NCI-H2196 (cell line): ENCODE measurements around the gene MPP4.

ENCODE experiments used
- DNase-seq: peaks from one replicate; lab custom pipeline; 2025; ENCODE audit not compliant: unreplicated experiment; lab: John Stamatoyannopoulos, UW

The MPP4 gene

DNA sequence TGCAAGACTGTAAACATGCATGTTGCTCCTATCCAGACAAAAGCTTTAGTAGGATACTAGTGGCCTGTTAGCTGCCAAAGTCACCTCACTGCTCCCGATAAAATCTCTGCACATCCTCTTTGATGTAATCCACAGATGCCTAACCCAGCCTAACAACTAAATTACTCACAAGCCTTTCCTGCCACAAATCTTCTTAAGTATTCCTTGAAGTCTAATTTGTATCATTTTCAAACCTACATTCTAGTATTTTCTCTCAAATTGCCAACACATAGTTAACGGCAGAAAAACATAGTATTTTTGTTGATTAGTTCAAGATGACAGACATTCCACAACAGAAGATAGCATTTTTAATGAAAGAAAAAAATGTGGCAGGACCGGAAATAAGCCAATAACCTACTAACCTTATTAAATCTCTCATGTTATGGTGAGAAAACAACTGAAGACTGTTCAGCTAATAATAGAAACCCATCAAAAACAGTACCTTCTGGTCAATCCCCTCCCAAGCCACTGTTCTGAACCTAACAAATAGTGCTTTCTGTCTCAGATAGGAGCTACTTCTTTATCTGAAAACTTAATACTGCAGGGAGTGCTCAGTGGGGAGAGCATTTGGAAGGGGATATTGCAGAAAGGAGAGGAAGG lies at the start of gene MPP4:
TSS of gene MPP4 (minus strand) at position 57 of the 639 bp plus-strand sequence. CDS start 4,690 bp downstream, outside the sequence.
- no peak for DNase-seq

GRCh38 chr2:201746551-201746950 lies 48.1 kb upstream of the MPP4 start:
- DNase-seq = no peak

GRCh38 chr2:201735486-201735885 lies 37.0 kb upstream of the MPP4 start:
- no peak for DNase-seq

DNA sequence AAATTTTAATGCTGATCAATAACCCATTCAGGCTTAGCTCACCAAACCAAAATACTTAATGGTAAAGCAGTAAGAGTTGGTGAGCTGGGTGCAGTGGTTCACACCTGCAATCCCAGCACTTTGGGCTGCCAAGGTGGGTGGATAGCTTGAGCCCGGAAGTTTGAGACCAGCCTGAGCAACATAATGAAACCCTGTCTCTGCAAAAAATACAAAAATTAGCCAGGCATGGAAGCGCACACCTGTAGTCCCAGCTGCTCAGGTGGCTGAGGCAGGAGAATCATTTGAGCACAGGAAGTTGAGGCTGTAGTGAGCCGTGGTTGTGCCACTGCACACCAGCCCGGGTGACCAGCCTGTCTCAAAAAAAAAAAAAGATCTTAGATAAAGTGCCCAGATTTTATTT lies 35.7 kb upstream of the MPP4 start:
- DNase-seq = no peak

- no peak for DNase-seq
These were observed 35.1 kb upstream of the MPP4 start for GRCh38 chr2:201733544-201733943.

DNA sequence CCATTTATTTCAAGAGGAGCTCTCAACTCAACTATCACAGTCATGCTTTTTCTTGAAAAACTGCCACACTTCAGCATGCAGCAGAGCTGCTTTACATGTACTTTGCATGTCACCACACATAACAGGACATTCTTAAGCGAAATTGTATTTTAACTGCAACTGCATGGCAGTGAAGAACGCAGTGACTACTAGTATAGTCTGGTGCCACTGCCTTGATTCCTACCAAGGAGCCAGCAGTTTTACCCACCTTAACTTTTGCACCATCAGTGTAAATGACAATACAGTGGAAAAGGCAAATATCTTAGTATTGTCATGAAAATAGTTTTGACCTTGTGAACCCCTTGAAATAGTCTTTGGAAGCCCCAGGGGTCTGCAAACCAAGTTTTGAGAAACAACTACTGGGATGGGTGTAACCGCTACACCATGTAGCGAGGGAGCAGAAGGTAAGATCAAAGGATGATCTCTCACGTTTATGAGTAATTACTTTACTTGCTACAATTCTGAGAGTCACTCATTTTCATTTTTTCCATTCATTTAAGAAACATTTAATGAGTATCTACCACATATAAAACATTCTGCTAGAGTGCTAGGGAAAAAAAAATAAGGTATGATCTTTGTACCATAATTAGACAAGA lies 32.3 kb upstream of the MPP4 start:
- DNase-seq = no peak

- DNase-seq = no peak
These were observed 17.0 kb upstream of the MPP4 start for GRCh38 chr2:201715459-201715858.

DNA sequence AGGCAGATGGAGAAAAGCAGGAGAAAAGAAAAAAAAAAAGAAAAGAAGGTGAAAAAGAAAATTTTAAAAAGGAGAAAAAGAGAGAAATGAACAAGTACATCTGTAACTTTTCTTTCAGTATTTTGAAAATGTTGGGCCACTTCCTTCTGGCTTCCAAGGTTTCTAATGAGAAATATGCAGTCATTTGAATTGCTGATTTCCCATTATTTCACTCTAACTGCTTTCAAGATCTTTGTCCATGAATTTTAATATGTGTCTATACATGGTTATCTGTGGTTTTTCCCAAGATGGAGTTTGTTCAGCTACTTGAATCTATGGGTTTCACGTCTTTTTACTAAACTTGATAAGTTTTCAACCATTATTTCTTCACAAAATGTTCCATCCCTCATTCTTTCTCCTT lies 14.3 kb upstream of the MPP4 start:
- no peak for DNase-seq

GRCh38 chr2:201709747-201710146 lies 11.3 kb upstream of the MPP4 start:
- no peak for DNase-seq

GRCh38 chr2:201709049-201709448 lies 10.6 kb upstream of the MPP4 start:
- no peak for DNase-seq

DNA sequence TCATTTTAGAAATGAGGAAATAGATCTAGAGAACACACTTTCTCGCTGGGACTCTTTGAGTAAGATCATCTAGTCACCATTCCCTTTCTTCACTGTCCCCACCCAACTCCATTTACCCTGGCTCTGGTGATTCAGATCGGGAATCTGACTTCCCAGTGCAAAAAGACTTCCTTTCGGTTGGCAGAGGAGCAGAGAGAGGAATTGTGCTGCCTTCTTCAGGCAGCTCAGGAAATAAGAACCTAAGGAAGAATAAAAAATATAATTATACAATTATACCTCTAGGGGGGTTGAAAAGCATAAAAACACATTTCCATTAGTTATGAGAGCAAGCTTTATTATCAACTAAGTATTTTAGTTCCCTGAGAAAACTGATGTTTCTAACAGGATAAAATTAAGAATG lies 9.3 kb upstream of the MPP4 start:
- no peak for DNase-seq

- DNase-seq = no peak
These were observed 8.7 kb upstream of the MPP4 start for GRCh38 chr2:201707142-201707541.

DNA sequence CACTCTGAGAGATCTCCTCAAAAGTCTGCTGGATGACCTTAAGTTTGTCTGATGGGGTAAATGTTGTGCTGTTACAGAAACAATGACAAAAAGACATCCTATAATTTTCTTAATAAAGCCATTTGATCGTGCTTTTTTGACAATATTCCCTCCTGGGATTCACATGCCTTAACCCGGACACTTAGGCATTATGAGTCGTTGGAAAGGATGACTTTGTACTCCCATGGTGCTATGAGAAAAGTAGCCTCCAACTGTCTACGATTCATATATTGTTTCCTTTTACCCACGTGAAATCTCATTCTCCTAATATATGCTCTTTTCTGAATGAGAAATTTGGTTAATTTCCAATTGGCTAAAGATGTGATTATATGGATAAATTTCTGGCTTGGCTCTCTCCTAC lies 6.1 kb upstream of the MPP4 start:
- DNase-seq = no peak

DNA sequence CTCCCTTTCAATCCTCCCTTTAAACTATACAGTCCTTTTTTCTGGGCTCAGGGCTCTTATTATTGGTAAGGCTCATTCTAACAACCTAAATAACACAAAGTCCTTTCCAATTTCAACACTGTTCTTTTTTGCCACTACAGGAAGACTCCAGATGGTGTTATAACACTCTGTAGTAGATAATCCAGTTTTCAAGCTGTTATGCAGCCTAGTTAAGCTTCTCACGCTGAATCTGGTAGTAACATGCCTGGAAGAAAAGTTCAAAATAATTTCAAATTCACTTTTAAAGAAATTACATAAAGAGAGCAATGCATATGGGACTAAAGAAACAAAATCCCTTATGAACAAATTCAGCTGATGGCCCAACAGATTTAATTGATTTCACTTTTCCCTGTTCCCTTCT lies 3.2 kb upstream of the MPP4 start:
- no peak for DNase-seq

GRCh38 chr2:201699416-201699815 lies 972 bp upstream of the MPP4 start:
- DNase-seq = no peak

DNA sequence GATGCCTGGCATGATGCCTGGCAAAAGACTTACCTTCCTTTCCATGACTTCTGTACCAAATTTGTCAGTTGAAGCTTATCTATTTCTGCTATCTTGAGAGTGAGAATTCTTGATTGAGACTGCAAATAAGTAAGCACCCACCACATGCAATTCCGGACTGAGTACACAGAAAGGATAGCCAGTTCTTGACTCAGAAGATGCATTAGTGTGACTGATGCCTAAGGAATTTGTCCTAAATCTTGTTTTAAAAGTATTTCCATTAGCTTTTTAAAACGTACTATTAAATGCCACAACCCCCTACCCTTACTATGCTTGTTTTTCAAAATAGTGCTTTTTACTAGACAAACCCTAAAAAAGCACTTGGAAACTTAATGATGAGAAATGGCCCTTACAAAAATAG lies 545 bp downstream of the MPP4 start:
- no peak for DNase-seq

- DNase-seq = no peak
These were observed 2.2 kb downstream of the MPP4 start for GRCh38 chr2:201696151-201696659.

GRCh38 chr2:201685156-201685555 lies 13.3 kb downstream of the MPP4 start:
- DNase-seq = no peak

DNA sequence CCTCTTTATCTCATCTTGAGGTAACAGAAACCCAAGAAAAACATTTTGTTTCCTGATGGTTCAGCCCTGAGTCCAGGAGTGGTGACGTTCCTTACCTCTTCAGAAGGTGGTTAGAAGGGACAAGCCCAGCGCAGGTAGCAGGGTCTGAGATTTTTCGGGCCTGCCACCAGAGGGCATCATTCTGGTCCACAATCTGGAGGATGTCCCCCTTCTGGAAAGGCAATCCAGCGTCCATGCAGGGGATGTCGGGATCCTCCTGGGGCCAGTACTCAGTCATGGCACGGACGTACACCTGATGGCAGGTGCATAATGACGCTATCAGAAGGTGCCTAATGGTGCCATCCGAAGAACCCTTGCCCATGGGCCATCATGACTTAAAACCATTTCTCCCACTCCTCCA lies 17.7 kb downstream of the MPP4 start:
- no peak for DNase-seq

- DNase-seq = no peak
These were observed 20.0 kb downstream of the MPP4 start for GRCh38 chr2:201678401-201678800.

DNA sequence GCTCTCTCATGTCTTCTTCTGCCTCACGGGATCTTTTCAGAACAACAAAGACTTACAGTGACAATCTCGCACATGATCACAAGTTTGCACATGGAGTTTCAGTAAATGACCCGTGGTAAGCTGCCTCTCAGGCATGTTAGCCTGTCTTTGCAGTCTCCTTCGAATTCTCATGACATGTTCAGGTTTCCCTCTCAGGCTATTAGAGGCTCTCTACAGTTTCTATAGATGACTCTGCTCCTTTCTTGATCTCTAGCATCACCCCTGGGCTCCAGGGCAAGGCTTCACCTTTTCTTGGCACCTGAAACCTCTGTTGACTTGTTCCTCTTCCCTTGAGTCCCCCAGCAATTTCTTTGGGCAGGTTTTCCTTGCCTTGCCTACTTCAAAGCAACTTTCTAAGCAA lies 23.0 kb downstream of the MPP4 start:
- no peak for DNase-seq

DNA sequence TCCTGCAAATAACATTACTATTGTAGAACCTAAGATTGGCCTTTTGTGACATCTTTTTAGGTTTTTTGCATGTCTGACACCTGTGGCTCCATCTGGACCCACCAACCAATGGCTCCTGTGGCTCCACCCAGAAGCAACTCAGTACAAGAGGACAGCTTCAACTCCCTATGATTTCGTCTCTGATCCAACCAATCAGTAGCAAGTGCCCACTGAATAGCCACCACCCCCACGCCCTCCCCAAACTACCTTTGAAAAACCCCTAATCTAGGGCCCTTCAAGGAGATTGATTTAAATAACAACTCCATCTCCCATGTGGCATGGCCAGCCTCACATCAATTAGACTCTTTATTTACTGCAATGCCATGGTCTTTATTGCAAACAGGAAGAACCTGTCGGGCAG lies 23.6 kb downstream of the MPP4 start:
- DNase-seq = no peak

DNA sequence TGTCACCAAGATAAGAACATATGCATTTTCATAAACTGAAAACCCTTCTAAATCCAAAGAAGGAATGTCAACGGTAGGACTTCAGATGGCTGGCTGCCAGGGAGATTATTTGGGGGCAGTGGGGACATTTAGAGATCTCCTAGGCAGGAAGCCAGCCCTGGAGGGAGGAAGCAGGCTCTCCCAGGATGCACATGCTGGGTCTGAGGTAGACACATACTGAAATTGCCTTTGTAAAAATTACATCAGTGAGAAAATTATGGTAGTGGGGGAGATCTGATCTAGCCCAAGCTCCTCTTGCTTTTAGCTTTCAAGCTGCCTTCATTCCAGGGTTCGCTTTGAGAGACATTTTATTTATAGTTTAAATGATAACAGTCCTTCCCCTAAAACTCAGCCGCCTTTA lies 24.1 kb downstream of the MPP4 start:
- no peak for DNase-seq
